ENCODE measurements around the gene ZNF865.

Gene ZNF865

DNA sequence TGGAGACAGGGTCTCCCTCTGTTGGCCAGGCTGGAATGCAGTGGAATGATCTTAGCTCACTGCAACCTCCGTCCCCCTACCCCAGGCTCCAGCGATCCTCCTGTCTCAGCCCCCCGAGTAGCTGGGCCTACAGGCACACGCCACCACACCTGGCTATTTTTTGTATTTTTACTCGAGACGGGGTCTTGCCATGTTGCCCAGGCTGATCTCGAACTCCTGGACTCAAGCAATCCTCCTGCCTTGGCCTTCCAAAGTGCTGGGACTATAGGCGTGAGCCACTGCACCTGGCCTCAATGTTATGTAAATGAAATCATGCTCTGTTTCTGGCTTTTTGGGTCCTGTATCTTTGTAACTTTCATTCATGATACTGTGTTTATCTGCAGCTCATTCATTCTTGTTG lies 16.7 kb upstream of the ZNF865 start:
- no peak for FAIRE-seq

DNA sequence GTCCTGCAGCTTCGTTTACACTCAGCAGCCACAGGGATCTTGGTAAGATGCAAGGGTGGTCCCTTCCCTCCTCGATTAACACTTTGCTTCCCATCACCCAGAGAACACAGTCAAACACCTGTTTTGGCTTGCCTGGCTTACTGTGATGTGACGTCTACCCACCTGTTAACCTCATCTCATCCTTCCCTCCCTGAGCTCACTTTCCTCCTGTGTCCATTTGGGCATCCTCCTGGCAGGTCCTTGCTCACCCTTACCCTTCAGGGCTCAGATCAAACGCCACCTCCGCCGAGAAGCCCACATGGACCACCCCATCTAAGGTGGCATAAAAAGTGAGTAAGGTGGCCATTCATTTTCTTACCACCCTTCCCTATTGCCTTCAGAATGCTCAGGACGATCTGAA lies 15.3 kb upstream of the ZNF865 start:
- FAIRE-seq, result no peak

DNA sequence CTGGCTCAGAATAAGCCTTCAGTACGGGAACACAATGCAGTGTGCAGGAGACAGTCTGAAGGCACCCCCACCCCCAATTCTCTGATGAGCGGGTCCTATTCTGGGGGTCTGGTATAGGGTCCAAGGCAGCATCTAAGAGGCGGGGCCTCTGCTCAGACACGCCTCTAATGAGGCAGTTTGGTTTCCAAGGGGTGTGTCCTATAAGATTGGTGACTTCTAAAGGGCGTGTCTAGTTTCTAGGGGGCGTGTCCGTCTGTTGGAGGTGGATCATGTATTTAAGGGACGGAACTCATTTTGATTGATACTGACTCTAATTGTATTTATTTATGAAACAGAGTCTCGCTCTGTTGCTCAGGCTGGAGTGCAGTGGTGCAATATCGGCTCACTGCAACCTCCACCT lies 14.8 kb upstream of the ZNF865 start:
- no peak for FAIRE-seq

DNA sequence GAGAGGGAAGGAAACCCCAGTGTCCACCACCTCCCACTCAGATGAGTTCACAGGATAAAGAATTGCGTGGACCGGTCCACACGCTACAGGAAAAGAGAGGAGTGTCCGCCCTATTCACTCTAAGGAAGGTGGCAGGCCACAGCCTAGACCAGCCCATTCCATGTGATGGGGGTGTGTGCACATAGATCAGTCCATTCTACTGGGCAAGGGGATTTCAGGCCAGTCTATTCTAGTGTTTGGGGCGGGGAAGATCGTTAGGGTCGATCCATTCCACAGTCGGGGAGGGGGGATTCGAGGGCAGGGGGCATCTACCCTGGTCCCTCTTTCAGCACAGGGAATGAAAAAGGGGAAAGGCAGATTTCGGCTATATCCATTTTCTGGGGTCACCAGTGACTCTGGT lies 13.9 kb upstream of the ZNF865 start:
- FAIRE-seq, result no peak

DNA sequence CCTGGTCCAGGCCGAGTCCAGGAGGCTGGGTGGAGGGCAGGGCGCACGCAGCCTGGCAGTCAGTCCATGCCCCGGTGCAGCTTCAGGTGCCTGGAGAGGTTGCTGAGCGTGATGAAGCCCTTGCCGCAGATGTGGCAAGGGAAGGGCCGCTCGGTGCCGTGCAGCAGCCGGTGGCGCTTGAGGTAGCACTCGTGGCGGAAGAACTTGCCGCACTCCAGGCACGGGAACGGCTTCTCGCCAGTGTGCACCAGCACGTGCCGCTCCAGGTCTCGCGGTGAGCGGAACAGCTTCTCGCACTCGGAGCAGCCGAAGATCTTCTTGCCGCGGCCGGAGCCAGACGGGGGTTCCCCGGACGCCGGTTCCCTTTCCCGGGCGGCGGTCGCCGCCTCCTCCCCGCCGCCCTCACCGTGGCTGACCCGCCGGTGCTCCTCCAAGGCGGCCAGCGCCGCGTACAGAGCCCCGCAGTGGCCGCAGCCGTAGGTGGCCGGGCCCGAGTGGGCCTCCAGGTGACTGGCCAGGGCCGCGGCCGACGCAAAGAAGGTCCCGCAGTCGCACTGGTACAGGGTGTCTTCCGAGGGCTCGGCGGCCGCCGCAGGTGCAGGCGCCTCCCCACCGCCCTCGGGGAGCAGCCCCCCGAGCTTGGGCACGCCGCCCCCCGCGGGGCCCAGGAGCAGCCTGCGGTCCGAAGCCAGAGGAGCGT lies 12.9 kb upstream of the ZNF865 start:
- no peak for FAIRE-seq

DNA sequence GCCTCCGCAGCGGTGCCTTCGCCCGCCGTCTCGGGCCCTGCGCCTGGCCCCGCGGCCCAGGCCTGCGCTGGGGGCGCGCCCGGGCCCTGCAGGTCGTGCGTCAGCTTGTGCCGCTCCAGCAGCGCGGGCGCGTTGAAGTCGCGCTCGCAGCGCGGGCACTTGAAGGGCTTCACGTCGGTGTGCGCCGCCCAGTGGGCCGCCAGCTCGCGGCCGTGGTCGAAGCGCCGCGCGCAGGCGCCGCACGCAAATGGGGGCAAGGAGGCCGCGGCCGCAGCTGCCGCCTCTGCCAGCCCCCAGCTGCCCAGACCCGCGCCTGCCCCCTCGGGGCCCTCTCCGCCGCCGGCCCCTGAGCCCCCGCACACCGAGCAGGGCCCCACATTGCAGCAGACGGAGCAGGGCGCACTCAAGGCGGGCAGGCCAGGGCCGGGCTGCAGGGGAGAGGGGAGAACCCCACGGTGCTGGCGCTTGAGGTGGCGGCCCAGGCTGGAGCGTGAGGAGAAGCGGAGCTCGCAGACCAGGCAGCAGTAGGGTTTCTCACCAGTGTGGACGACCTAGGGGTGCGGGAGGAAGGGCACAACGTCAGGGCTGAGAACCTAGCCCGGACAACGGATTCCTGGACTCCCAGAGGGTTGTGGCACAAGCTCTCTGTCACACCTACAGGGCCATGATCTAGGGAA lies 12.2 kb upstream of the ZNF865 start:
- FAIRE-seq, result no peak

DNA sequence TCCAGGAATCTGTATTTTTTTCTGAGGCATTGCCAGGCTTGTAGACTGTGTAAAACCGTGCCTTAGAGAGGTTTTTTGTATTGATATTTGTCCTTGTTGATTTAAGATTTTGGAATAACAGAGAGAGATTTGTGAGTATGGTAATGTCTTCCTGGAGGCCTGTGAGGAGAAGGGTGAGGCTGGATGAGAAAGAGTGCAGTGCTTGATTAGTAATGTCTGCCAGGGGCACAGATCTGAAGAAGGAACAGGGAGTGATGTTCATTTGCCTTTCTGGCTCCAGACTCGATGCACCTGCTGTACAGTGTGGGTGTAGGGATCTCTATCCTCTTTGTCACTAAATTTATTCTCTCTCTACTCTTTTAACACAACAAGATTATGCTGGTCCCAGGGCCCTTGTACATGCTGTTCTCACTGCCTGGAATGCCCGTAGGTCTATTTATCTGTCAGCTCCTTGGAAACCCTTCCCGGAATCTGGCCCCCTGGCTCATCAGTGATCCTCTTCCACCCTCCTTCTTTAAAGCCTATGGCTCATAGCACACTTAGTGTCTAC lies 10.4 kb upstream of the ZNF865 start:
- no peak for FAIRE-seq

DNA sequence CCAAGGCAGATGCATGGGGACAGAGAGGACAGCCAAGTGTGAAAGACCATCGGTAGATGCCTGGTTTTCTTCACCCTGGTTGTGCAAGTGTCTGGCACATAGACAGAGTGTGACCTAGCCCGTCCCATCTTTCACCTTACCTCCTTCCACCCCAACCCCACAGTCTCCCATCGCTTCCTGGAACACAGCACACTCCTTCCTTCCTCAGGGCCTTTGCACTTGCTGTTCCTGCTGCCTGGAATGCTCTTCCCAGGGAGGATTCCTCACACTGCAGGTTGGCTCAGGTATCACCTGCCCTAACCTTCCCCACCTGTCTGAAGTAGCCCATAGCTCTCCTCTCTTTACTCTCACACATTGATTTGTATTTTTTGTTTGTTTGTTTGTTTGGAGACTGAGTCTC lies 9.1 kb upstream of the ZNF865 start:
- FAIRE-seq, result no peak

DNA sequence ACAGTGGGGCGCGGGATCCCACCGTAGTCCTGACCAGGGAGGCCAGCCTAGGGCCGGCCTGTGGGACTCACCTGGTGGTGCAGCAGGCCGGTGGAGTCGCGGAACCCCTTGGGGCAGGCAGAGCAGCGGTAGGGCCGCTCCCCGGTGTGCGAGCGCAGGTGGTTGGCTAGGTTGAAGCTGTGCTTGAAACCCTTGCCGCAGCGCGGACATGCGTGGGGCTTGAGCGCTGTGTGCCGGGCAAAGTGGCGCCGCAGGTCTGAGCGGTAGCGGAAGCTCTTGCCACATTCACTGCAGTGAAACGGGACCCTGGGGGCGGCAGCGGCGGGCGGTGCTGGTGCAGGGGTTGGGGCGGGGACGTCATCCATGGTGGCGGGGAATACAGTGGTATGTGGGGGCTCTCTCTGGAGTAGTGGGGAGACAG lies 7.9 kb upstream of the ZNF865 start:
- FAIRE-seq, result no peak

DNA sequence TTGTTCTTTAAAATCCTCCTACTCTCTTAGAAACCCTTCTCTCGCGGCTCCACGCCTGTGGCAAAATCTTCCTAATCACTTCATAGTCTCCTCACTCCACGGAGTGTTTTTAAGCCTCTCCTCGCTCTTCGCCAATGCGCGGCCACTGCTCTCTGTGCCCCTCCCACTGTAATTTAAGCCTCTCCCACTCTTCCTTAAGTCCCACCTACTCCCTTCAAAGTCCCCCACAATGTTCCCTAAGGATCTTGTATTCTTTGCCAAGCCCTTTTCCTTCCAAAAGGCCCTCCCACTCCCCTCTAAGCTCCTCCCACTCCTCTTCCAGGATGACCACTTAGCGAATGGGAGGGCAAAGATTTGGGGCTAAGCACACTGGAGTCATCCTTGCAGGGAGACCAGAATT lies 7.4 kb upstream of the ZNF865 start:
- FAIRE-seq, result no peak

DNA sequence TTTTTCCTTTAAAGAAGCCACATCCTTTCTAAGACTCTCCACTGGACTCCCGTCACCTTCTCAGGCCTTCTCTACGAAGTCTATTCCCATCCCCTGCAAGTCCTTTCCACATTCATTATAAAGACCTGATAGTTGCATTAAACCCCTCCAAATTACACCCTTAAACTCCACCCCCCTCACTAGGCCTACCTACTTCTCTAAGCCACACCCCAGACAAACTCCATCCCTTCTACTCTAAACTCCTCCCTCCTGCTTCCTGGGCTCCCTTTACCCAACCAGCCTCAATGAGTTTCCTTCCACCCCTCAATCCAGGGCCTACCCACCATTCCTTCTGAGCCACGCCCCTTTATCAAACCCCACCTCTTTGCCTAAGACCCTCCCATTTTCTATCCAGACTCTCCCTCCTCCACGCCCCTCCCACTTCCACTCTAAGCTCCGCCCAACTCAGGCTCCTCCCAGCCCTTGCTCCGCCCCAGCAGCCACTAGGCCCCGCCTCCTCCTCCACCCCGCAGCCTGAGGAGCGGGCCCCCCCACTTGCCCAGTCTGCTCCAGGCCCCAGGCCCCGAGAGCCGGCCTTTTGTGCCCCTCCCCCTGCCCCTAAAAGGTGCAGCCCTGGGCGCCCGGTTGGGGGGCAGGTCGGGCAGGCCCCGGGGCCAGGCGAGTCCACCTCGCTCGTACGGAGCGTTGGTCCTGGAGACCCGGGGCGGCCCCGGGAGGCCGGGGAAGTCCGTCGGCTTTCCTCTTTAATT lies 6.6 kb upstream of the ZNF865 start:
- no peak for FAIRE-seq

DNA sequence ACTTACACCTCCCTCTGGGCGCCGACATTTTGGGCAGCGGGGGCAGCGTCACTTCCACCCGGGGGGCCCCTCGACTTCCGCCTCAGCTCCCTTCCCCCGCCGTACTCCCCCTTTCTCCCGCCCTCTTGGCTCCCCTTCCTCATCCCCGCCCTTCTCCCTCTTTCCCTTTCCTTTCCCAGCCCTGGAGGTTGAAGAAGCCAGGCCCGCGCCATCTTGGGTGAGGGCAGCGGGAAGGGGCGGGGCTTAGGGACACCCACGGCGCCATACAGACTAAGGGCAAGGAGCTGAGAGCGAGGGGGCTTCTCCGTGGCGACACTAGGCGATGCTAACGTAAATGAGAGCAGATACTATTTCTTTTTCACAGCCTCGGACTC lies 6.0 kb upstream of the ZNF865 start, which contains the start of gene FIZ1:
FIZ1 (minus strand) TSS at position 50 of the 374 bp plus-strand sequence. CDS start 1,652 bp downstream, outside the sequence.
- FAIRE-seq, result no peak

DNA sequence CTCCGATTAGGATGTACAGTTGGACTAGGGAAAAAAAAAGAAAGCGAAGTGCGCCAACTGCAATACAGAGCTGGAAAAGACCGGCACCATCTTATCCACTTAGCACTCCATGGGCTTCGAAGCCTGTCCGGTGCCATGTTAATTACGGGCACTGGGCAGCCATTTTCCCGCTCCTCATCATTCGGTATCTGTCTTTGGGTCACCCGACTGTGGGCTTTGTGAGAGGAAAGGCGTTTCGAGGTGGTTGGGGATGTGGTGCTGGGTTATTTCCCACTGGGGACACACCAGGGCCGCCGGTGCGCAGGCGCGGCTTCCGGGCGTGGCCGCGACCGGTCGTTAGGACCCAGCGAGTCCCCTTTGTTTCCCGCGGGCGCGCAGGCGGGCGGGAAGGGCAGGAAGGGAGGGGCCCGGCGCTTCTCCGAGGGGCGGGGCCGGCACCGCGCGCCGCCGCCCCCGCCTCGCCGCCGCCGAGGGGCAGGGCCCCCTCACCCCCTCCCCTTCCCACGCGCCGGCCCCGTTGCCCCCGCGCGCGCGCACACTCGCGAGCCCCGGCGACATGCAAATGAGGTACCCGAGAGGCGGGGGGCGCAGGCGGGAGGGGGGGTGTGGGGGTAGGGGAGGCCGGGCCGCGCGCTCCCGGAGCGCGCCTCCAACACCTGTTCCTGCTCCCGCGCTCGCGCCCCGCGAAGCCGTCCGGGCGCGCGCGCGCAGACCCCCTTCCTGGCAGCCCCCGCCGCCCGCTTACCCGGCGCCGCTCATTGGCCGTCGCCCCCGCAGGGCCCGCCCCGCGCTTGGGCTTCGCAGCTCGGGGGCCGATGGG lies 5.4 kb upstream of the ZNF865 start, which contains the start of gene ZNF524:
ZNF524 (plus strand) TSS at position 447 of the 820 bp plus-strand sequence. CDS start 1,825 bp downstream, outside the sequence.
- FAIRE-seq, result no peak

DNA sequence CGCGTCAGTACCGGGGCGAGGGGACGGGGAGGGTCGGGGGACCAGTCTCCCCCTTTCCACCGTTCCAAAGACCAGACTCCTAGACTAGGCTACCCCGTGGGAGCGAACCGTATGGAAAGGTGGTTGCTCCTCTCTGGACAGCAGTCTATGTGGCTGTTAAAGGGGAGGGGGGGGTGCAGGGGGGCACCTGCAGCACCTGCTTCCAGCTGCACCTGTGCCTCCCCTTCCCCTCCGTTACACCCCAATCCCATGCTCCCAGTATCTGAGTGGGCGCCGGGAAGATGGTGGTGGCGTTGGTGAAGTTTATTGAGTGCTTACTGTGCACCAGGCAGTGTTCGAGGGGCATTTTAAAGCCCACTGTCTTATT lies 4.8 kb upstream of the ZNF865 start:
- no peak for FAIRE-seq

DNA sequence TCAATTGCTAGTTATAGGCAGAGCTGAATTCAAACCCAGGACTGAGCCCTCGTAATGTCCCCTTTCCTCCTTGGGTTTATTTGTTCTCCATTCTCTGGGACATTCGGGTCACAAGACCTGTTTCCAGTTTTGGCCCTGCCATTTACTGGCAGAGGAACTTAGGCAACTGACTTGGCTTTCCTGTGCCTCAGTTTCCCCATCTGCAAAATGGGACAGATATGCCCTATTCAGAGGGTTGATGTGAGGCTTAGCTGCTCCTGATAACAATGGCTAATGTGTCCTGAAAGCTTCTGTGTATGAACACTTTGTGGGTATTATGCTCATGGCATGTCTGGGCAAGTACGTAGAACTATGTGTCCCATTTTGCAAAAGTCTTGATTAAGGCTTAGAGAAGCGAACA lies 4.4 kb upstream of the ZNF865 start:
- no peak for FAIRE-seq

DNA sequence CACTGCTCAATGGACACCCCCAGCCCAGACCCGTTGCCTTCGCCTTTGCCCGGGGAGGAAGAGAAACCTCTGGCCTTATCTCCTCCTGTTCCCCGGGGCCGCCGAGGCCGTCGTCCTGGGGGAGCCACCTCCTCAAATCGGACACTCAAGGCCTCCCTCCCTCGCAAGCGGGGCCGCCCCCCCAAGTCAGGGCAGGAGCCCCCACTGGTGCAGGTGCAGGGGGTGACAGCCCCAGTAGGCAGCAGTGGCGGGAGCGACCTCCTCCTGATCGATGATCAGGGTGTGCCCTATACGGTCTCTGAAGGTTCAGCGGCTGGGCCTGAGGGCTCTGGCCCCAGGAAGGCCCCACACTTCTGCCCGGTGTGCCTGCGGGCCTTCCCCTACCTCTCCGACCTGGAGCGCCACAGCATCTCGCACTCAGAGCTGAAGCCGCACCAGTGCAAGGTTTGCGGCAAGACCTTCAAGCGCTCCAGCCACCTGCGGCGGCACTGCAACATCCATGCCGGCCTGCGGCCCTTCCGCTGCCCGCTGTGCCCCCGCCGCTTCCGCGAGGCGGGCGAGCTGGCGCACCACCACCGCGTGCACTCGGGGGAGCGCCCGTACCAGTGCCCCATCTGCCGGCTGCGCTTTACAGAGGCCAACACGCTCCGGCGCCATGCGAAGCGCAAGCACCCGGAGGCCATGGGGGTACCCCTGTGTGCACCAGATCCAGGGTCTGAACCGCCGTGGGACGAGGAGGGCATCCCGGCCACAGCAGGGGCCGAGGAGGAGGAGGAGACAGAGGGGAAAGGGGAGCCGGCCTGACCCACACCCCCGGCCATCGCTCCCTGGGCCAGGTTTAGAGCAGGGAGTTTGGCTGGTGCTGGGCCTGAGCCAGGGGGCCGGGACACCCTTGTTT lies 3.1 kb upstream of the ZNF865 start:
- no peak for FAIRE-seq

DNA sequence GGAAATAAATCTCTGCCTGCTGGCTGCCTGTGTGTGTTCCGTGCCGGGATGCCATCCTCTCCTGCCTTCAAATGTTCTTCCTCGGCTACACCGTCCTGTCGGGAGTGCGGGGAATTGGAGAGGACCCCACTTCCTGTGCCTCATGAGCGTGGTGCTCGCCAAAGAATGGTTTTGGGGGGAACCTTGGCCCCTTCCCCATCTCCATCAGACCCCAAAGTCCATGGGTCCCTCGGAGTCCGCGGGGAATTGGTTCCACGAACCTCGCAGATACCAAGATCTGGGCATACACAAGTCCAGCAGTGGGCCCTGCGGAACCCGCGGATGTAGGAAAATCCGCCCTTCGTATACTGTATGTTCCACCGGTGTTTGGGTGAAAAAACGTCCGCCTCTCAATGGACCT lies 2.3 kb upstream of the ZNF865 start:
- FAIRE-seq, result no peak

DNA sequence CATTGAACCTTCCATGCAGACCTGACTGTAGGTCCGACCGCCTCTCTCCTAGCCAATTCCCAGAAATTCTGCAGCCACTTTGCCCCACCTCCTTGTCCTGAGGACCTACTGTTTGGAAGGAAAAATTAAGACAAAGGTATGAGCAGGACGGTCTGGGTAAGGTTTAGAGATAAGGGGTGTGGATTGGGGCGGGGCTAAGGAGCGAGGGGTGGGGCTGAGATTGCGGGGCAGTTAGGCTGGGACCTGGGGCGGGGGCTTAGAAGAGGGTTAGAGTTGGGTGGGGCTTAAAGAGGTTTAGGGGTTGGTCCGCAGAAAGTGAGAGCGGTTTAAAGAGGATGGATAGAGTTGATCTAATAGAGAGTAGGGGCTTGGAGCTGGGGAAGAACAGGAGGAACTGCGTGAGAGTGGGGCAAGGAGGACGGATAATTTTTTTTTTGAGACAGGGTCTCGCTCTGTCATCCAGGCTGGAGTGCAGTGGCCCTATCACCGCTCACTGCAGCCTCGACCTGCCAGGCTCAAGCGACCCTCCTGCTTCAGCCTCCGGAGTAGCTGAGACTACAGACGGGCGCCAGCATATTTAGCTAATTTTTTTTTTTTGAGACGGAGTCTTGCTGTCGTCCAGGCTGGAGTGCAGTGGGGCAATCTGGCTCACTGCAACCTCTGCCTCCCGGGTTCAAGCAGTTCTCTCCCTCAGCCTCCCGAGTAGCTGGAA lies 1.7 kb upstream of the ZNF865 start:
- no peak for FAIRE-seq

DNA sequence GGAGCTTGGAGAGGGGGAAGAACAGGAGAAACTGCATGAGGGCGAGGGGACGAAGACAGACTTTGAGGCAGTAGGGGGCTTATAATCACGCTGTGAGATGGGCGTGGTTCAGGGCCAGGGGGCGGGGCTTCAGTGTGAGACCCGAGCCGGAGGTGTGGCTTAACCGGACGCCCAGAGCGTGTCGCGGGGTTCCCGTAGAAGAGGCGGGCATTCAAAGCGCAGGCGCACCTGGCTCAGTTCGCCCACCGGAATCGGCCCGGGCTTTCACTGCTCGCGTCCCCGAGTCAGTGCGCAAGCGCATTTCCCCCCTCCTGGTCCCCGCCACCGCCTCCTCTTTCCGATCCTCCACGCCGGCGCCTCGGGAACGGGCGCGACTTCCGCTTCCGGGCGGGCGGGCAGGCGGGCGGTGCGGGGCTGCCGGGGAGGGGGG lies 225 bp upstream of the ZNF865 start:
- no peak for FAIRE-seq

DNA sequence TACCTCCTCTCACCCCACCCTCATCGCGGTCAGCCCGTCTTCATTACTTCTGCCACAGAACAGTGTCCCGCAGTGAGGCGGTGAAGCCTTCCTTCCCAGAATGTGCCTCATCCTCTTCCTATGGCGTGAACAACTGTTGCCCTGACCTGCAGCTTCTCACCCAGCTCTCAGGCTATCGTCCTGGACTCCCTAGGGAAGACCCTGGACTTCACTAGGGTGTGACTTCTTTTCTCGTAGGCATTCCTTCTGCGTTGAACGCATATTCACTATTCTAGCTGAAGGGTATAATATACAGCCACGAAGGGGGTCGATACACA lies 982 bp downstream of the ZNF865 start:
- no peak for FAIRE-seq

DNA sequence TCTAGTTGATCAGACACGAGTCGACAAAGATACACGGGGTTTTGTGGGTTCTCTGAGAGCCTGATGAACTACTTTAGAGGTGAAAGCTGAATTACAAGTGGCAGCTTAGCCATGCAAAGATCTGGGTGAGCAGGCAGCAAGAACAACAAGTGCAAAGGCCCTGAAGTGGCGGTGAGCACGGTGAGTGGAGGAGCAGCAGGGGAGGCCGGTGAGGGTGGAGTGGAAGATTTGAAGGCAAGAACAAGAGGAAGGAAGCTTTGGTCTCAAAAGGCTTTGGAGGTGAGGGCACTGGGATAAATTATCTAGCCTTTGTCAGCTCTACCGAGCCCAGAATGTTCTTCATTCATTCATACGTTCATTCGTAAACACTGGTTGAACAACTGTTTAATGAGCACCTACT lies 1.4 kb downstream of the ZNF865 start:
- no peak for FAIRE-seq
